Measurements from ENCODE around the gene LYST.

The LYST gene

GRCh38 chr1:235663628-235664027 lies 203.1 kb downstream of the LYST start:
- no peaks in the 10 kb centered on the region for H3K27me3 ChIP-seq (replicated peaks; ENCODE audit: control insufficient read depth, insufficient read depth, low read length)
- no peaks in the 10 kb centered on the region for H3K36me3 ChIP-seq (ENCODE audit: control insufficient read depth, insufficient read depth, low read length)
- TF ChIP-seq, protein P1, sequence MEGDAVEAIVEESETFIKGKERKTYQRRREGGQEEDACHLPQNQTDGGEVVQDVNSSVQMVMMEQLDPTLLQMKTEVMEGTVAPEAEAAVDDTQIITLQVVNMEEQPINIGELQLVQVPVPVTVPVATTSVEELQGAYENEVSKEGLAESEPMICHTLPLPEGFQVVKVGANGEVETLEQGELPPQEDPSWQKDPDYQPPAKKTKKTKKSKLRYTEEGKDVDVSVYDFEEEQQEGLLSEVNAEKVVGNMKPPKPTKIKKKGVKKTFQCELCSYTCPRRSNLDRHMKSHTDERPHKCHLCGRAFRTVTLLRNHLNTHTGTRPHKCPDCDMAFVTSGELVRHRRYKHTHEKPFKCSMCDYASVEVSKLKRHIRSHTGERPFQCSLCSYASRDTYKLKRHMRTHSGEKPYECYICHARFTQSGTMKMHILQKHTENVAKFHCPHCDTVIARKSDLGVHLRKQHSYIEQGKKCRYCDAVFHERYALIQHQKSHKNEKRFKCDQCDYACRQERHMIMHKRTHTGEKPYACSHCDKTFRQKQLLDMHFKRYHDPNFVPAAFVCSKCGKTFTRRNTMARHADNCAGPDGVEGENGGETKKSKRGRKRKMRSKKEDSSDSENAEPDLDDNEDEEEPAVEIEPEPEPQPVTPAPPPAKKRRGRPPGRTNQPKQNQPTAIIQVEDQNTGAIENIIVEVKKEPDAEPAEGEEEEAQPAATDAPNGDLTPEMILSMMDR (IDR thresholded peaks at IDR 0.05; ENCODE audit: insufficient read depth, low read length, poor library complexity, severe bottlenecking): no peak
- no peak overlapping the region for H3K4me3 ChIP-seq (replicated peaks; ENCODE audit: low read depth, low read length)
- no peak for DNase-seq (ENCODE audit: extremely low read depth, insufficient read length)

DNA sequence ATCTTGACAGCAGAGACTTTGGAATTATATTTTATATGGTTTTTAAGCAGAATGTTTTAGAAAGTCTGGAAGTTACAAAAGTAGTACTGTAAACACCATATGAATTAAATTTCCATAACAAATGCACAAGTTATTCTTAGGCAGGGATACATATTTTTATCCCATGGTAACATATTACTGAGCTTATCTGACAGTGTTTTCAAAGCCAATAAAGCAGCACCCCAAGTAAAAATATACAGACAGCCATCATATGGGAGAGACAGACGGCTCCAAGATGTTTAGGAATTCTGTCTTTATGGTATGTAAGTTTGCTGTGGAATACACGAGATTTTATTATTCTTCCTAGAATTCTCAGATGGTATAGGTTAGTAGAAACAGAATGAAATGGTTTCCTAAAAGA lies 205.1 kb downstream of the LYST start:
- H3K27me3 ChIP-seq (replicated peaks; ENCODE audit: control insufficient read depth, insufficient read depth, low read length): no peaks in the 10 kb centered on the region
- TF ChIP-seq, protein P1 (IDR thresholded peaks at IDR 0.05; ENCODE audit: insufficient read depth, low read length, poor library complexity, severe bottlenecking): no peak
- no peak for DNase-seq (ENCODE audit: extremely low read depth, insufficient read length)
- H3K36me3 ChIP-seq (ENCODE audit: control insufficient read depth, insufficient read depth, low read length): no peaks in the 10 kb centered on the region
- no peak overlapping the region for H3K4me3 ChIP-seq (replicated peaks; ENCODE audit: low read depth, low read length)

- Histone ChIP-seq H3K4me3 (replicated peaks; ENCODE audit: low read depth, low read length) (no peak overlapping the region), H3K27me3 (replicated peaks; ENCODE audit: control insufficient read depth, insufficient read depth, low read length) (no peaks in the 10 kb centered on the region), H3K36me3 (ENCODE audit: control insufficient read depth, insufficient read depth, low read length) (no peaks in the 10 kb centered on the region)
- DNase-seq (ENCODE audit: extremely low read depth, insufficient read length): no peak
- TF ChIP-seq, protein P1 (IDR thresholded peaks at IDR 0.05; ENCODE audit: insufficient read depth, low read length, poor library complexity, severe bottlenecking): no peak
These were observed 207.4 kb downstream of the LYST start for GRCh38 chr1:235659186-235659771.

GRCh38 chr1:235657747-235658526 lies 208.8 kb downstream of the LYST start:
- no peak for DNase-seq (ENCODE audit: extremely low read depth, insufficient read length)
- no peaks in the 10 kb centered on the region for H3K27me3 ChIP-seq (replicated peaks; ENCODE audit: control insufficient read depth, insufficient read depth, low read length)
- TF ChIP-seq, protein P1 (IDR thresholded peaks at IDR 0.05; ENCODE audit: insufficient read depth, low read length, poor library complexity, severe bottlenecking): no peak
- no peak overlapping the region for H3K4me3 ChIP-seq (replicated peaks; ENCODE audit: low read depth, low read length)
- no peaks in the 10 kb centered on the region for H3K36me3 ChIP-seq (ENCODE audit: control insufficient read depth, insufficient read depth, low read length)

GRCh38 chr1:235657269-235657668 lies 209.4 kb downstream of the LYST start:
- TF ChIP-seq, protein P1 (IDR thresholded peaks at IDR 0.05; ENCODE audit: insufficient read depth, low read length, poor library complexity, severe bottlenecking): no peak
- H3K27me3 ChIP-seq (replicated peaks; ENCODE audit: control insufficient read depth, insufficient read depth, low read length): no peaks in the 10 kb centered on the region
- no peaks in the 10 kb centered on the region for H3K36me3 ChIP-seq (ENCODE audit: control insufficient read depth, insufficient read depth, low read length)
- no peak overlapping the region for H3K4me3 ChIP-seq (replicated peaks; ENCODE audit: low read depth, low read length)
- DNase-seq (ENCODE audit: extremely low read depth, insufficient read length): no peak
